Panc1 (cell line): ENCODE data around the gene CFHR5. TPM values are rescaled to one million over a fixed set of nuclear protein-coding genes. Genes with fewer than 3 reads are reported as not detected.

Experiments used
- ATAC-seq: fragments of 200-7000 bp; cut with Tn5 transposase; 2 replicates; pipeline ENCODE4 v1.9.1; 2020; ENCODE audit warnings: mild to moderate bottlenecking, moderate library complexity
- BruUV-seq: library from RNA; stranded (reverse); fragments of 400-500 nt; replicated peaks from 2 replicates; lab custom pipeline; 2021; lab: Mats Ljungman, UMichigan
- CTCF ChIA-PET: fragments of 300-600 bp; sonication (Branson Sonifier 250); formaldehyde crosslinking; loops from one replicate; lab custom pipeline; 2022; ENCODE audit warnings: antibody characterized with exemption; lab: Charles Lee
- POLR2A ChIA-PET: fragments of 300-600 bp; sonication (Branson Sonifier 250); formaldehyde crosslinking; loops from one replicate; lab custom pipeline; 2022; ENCODE audit warnings: antibody characterized with exemption; lab: Charles Lee
- DNase-seq: peaks from one replicate; pipeline ENCODE4 v3.0.0-alpha.2; 2010; ENCODE audit warnings: low read depth, low spot score
- H3K27ac ChIP-seq: 2 replicates; pipeline ENCODE4 v1.5.1; 2011; ENCODE audit warnings: mild to moderate bottlenecking, low read length, inconsistent platforms
- H3K27me3 ChIP-seq: fragments of 200-500 bp; sonication (Bioruptor generic); 2 replicates; pipeline ENCODE4 v1.6.0; 2014; ENCODE audit warnings: low read length, inconsistent platforms; ENCODE audit not compliant: control insufficient read depth, insufficient read depth
- H3K36me3 ChIP-seq: fragments of 200-500 bp; sonication (Bioruptor generic); 2 replicates; pipeline ENCODE4 v1.5.1; 2014; ENCODE audit warnings: inconsistent platforms, mild to moderate bottlenecking, low read length, moderate library complexity; ENCODE audit not compliant: control insufficient read depth, insufficient read depth
- H3K4me1 ChIP-seq: 2 replicates; pipeline ENCODE4 v1.5.1; 2011; ENCODE audit warnings: inconsistent platforms, mild to moderate bottlenecking, low read length, moderate library complexity; ENCODE audit not compliant: control insufficient read depth, insufficient read depth
- H3K4me3 ChIP-seq, 2 experiments: 2 replicates each; pipeline ENCODE4 v1.5.1; 2011 to 2012; ENCODE audit warnings: low read depth in 2 of 2, low read length in 2 of 2, mild to moderate bottlenecking in 2 of 2, inconsistent platforms in 1 of 2, moderate library complexity in 1 of 2
- H3K9me3 ChIP-seq: fragments of 200-500 bp; sonication (Bioruptor generic); 2 replicates; pipeline ENCODE4 v1.5.1; 2014; ENCODE audit warnings: low read depth, mild to moderate bottlenecking, inconsistent platforms, low read length, moderate library complexity; ENCODE audit not compliant: control insufficient read depth, insufficient read depth
- POLR2AphosphoS5 ChIP-seq: IDR thresholded peaks from 2 replicates; pipeline ENCODE4 v1.6.1; 2012; ENCODE audit warnings: mild to moderate bottlenecking, low read depth, low read length, moderate library complexity
- SIN3A ChIP-seq: IDR thresholded peaks from 2 replicates; pipeline ENCODE4 v1.6.1; 2012; ENCODE audit warnings: low read depth, mild to moderate bottlenecking, low read length, moderate library complexity, borderline replicate concordance; ENCODE audit not compliant: insufficient read depth
- TCF7L2 ChIP-seq: IDR thresholded peaks from 2 replicates; pipeline ENCODE4 v1.6.1; 2011; ENCODE audit warnings: mild to moderate bottlenecking, low read depth, low read length, inconsistent platforms
- in situ Hi-C: cut with HindIII; loops from 2 replicates; pipeline ENCODE4 v1.10.0; 2016; ENCODE audit warnings: low sequenced_read_pairs, low pct_unique_long_range_greater_than_20kb
- intact Hi-C: fragments of 100-400 bp; cut with micrococcal nuclease; formaldehyde crosslinking; loops from one replicate; pipeline ENCODE4 v1.10.0; 2022; ENCODE audit not compliant: unreplicated experiment
- total RNA-seq: library from RNA; stranded (reverse); gene quantifications from one replicate; pipeline ENCODE4 v1.2.1, GENCODE V29; 2021; ENCODE audit not compliant: unreplicated experiment
- TF ChIP-seq, protein P1 (sequence below): fragments of 450-650 bp; IDR thresholded peaks from 2 replicates; pipeline ENCODE4 v1.5.1; 2017; ENCODE audit warnings: mild to moderate bottlenecking
- TF ChIP-seq, protein P2 (sequence below), 2 experiments: IDR thresholded peaks; 2 replicates each; pipeline ENCODE4 v1.6.1; 2011 to 2012; ENCODE audit warnings: low read depth in 2 of 2, control low read depth in 1 of 2, low read length in 1 of 2, mild to moderate bottlenecking in 1 of 2, moderate library complexity in 1 of 2; ENCODE audit not compliant: insufficient read depth in 1 of 2

The CFHR5 gene
- total RNA-seq, 1 experiment from 2014 or later, result not detected

DNA sequence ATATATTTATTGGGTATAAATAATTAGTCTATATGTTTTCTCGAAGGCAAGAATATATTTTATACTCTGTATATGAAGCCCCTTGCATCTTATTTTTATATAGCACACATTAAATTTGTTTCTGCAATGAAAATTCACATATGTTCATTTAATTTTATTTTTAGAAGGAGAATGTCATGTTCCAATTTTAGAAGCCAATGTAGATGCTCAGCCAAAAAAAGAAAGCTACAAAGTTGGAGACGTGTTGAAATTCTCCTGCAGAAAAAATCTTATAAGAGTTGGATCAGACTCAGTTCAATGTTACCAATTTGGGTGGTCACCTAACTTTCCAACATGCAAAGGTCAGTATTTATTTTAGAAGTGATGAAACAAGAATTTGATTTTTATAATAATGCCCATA lies 16.6 kb downstream of the CFHR5 start:
- H3K27ac ChIP-seq, result no peak overlapping the region
- ChIA-PET CTCF (no interaction called here), POLR2A (no interaction called here)
- in situ Hi-C loops, result no loop called here
- no peaks in the 10 kb centered on the region for H3K9me3 ChIP-seq
- intact Hi-C loops, result no loop called here
- ATAC-seq (no peak), DNase-seq (no peak)
- H3K4me3 ChIP-seq, result no peak overlapping the region
- TF ChIP-seq POLR2AphosphoS5 (no peak), TCF7L2 (no peak)
- no peaks in the 10 kb centered on the region for H3K27me3 ChIP-seq
- H3K36me3 ChIP-seq, result no peaks in the 10 kb centered on the region
- BruUV-seq, result no TSS peak
- no peaks in the 10 kb centered on the region for H3K4me1 ChIP-seq

DNA sequence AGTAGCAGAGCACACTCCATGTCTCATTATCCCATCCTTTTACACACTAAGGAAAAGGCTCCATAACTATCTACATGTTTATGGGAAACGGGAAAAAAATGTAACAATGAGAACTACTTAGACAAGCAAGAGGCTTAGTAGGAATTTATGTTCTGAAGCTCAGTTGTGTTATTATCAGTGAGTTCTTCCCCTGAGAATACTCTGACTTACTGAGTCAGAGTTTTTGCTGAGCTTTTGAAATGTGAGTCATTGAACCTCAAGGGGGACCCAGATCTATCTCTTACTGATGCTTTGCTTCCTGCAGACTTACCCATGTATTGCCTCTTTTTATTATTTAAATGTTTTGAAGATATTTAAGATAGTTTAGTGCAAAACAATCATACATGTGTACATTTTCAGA lies 20.1 kb downstream of the CFHR5 start:
- H3K36me3 ChIP-seq, result no peaks in the 10 kb centered on the region
- intact Hi-C loops (no loop called here), in situ Hi-C loops (no loop called here)
- H3K4me3 ChIP-seq, result no peak overlapping the region
- no peaks in the 10 kb centered on the region for H3K9me3 ChIP-seq
- H3K4me1 ChIP-seq, result no peaks in the 10 kb centered on the region
- POLR2A ChIA-PET, result no interaction called here
- no peak overlapping the region for H3K27ac ChIP-seq
- CTCF ChIA-PET, result no interaction called here
- DNase-seq (no peak), ATAC-seq (no peak)
- no peaks in the 10 kb centered on the region for H3K27me3 ChIP-seq
- BruUV-seq, result no TSS peak
- TF ChIP-seq TCF7L2, result no peak
- TF ChIP-seq, protein P1, sequence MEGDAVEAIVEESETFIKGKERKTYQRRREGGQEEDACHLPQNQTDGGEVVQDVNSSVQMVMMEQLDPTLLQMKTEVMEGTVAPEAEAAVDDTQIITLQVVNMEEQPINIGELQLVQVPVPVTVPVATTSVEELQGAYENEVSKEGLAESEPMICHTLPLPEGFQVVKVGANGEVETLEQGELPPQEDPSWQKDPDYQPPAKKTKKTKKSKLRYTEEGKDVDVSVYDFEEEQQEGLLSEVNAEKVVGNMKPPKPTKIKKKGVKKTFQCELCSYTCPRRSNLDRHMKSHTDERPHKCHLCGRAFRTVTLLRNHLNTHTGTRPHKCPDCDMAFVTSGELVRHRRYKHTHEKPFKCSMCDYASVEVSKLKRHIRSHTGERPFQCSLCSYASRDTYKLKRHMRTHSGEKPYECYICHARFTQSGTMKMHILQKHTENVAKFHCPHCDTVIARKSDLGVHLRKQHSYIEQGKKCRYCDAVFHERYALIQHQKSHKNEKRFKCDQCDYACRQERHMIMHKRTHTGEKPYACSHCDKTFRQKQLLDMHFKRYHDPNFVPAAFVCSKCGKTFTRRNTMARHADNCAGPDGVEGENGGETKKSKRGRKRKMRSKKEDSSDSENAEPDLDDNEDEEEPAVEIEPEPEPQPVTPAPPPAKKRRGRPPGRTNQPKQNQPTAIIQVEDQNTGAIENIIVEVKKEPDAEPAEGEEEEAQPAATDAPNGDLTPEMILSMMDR, result no peak

DNA sequence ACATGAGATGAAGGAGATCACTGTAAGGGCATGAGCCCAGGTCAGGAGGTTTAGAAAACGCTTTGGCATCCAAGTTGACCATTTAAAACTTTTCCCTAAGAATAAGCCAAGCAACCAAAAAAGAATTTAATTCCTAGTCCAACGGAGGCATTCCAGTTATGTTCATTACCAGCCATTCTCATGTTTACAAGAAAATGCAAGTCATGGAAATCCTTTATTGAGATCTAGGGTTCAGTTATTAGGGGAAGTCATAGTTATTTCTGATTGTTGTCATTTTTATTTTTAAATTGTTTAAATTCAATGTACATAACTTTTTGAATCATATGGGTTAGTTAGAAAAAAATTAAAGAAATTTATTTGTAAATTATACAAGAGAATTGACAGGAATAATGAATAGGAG lies 24.5 kb downstream of the CFHR5 start:
- DNase-seq (no peak), ATAC-seq (no peak)
- POLR2A ChIA-PET, result no interaction called here
- H3K4me1 ChIP-seq, result no peaks in the 10 kb centered on the region
- no peak overlapping the region for H3K27ac ChIP-seq
- no peaks in the 10 kb centered on the region for H3K9me3 ChIP-seq
- in situ Hi-C loops, result no loop called here
- BruUV-seq, result no TSS peak
- no peak overlapping the region for H3K4me3 ChIP-seq
- TF ChIP-seq, protein P2, sequence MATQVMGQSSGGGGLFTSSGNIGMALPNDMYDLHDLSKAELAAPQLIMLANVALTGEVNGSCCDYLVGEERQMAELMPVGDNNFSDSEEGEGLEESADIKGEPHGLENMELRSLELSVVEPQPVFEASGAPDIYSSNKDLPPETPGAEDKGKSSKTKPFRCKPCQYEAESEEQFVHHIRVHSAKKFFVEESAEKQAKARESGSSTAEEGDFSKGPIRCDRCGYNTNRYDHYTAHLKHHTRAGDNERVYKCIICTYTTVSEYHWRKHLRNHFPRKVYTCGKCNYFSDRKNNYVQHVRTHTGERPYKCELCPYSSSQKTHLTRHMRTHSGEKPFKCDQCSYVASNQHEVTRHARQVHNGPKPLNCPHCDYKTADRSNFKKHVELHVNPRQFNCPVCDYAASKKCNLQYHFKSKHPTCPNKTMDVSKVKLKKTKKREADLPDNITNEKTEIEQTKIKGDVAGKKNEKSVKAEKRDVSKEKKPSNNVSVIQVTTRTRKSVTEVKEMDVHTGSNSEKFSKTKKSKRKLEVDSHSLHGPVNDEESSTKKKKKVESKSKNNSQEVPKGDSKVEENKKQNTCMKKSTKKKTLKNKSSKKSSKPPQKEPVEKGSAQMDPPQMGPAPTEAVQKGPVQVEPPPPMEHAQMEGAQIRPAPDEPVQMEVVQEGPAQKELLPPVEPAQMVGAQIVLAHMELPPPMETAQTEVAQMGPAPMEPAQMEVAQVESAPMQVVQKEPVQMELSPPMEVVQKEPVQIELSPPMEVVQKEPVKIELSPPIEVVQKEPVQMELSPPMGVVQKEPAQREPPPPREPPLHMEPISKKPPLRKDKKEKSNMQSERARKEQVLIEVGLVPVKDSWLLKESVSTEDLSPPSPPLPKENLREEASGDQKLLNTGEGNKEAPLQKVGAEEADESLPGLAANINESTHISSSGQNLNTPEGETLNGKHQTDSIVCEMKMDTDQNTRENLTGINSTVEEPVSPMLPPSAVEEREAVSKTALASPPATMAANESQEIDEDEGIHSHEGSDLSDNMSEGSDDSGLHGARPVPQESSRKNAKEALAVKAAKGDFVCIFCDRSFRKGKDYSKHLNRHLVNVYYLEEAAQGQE (IDR thresholded peaks at IDR 0.05; ENCODE audit: insufficient read depth in 1 of 2, low read depth in 2 of 2, low read length in 1 of 2), result no peak
- no peak for TF ChIP-seq POLR2AphosphoS5
- TF ChIP-seq TCF7L2, result no peak
- TF ChIP-seq SIN3A, result no peak
- TF ChIP-seq, protein P1, result no peak
- H3K27me3 ChIP-seq, result no peaks in the 10 kb centered on the region
- CTCF ChIA-PET, result no interaction called here
- no peaks in the 10 kb centered on the region for H3K36me3 ChIP-seq
- intact Hi-C loops, result no loop called here
